ENCODE measurements around the gene MFSD6.
"Not testable (repeated sequence)": the region's sequence is repeated elsewhere in the genome, so short reads cannot be mapped to it uniquely, and the experiment has no call there.

MFSD6 gene

DNA sequence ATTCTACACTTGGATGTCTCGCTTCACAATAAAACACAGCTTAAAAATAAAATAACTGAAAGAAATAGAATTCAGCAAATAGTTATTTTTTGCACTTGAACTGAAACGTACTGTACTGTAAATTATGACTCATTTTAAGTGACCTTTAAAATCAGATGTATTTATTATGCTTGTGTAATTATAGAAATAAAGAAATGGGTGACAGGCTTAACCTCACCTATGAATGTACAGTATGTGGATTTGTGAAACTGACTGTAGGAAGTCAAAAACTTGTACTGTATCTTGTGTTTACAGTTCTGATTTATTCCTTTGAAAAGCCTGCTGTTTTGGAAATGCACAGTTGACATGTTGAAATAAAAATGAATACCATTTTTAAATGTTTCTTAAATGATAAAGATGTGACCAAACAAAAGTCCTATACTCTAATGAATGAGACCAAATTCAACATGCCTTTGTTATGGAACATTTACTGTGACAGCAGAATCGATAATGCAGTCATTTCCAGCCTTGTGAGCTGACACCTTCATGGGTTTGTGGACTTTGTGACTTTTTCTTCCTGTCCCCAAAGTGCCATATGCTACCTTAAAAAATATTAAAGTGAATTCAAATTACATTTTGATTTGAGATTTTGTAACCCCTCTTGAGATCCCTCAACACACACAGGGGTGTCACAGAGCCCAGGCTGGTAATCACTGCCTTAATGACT is 93.7 kb downstream of the MFSD6 start:
- DNase-seq (ENCODE audit: low read depth) = no peak

GRCh38 chr2:190503088-190503487 is 94.9 kb downstream of the MFSD6 start:
- DNase-seq (ENCODE audit: low read depth) = no peak

GRCh38 chr2:190504912-190505311 is 96.8 kb downstream of the MFSD6 start:
- DNase-seq (ENCODE audit: low read depth) = no peak

DNA sequence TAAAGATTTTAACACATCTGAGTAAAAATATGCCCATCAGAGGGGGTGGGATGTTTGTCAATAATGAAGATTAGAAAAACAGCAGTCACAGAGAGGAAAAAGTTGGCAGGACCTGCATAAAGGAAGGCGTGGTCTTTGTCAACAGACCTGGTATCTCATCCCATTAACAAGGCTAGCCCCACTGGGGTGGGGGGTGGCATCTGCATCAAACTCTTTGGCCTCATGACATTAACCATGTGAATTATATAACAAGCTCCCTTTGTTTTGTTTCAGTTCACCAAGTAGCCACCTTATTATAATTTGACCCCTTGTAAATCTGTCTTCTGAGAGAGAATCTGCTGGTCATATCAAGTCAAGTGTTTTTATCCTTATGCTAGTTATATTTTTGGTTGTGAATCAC is 97.5 kb downstream of the MFSD6 start:
- no peak for DNase-seq (ENCODE audit: low read depth)

- DNase-seq (ENCODE audit: low read depth) = no peak
Measured at GRCh38 chr2:190506666-190507065, 98.5 kb downstream of the MFSD6 start.

GRCh38 chr2:190507135-190507534 is 99.0 kb downstream of the MFSD6 start:
- no peak for DNase-seq (ENCODE audit: low read depth)

GRCh38 chr2:190509895-190510294 is 101.7 kb downstream of the MFSD6 start:
- DNase-seq (ENCODE audit: low read depth) = not testable (repeated sequence)

DNA sequence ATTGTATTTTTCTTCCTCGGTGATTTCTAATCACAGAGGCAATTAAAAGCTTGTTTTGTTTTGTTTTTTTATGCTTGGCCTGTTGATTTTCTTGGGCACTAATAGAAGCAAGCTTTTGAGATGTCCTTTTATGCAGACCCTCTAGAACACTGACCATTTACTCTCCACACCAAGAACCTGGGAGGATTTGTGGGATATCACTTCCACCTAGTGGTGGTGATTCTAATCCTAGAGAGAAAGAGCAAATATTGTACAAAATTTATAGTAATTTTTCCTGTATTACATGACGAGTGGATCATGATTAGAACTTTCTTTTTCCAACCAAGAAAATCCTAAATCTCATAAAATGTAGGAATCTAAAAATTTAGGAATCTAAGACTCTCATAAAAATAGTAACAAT is 102.9 kb downstream of the MFSD6 start:
- DNase-seq (ENCODE audit: low read depth) = no peak

DNA sequence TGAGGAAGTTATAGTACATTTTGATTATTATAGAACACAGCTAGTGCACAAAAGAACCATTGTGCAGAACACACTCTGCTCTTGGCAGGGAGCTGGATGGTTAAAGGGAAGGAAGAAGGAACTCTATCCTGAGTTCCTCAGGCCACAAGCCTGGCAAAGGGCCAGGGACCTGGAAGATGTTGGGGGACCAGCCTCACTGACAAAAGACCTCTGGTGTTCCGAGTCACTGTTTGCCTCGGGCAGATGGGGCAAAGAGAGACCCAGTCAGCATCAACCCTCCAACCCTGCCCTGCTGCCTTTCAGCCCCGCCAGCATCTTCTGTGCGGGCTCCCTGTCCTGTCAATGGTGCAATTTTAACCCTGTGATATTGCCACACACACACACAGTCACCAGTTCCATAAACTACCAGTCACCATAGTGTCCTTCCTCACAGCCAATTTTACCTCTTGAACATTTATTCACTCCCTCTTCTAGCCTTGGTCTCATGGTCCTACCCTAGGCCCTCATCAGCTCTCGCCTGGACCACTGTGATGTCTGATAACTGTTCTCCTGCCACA is 104.5 kb downstream of the MFSD6 start:
- DNase-seq (ENCODE audit: low read depth) = no peak

GRCh38 chr2:190513877-190514276 is 105.7 kb downstream of the MFSD6 start:
- DNase-seq (ENCODE audit: low read depth) = no peak

- no peak for DNase-seq (ENCODE audit: low read depth)
Measured at GRCh38 chr2:190514676-190515075, 106.5 kb downstream of the MFSD6 start.

GRCh38 chr2:190515687-190516086 is 107.5 kb downstream of the MFSD6 start:
- DNase-seq (ENCODE audit: low read depth) = no peak

DNA sequence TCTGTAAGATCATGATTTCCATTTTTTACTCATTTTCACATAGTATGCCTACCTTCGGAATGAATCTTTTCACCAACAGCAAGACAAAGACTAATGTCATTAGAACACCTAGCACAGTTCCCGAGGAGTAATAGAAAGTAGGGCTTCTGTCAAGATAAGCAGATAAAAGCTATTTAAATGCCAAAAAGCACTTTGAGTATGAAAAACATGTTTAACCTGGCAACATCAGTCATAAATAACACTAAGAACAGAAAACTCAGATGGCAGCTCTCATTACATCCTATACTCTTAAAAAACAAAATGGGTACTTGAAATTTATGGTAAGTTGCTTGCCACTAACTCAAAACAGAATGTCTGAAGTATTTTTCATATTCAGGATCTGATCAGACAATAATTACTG is 109.3 kb downstream of the MFSD6 start:
- DNase-seq (ENCODE audit: low read depth) = no peak

GRCh38 chr2:190519975-190520767 is 112.0 kb downstream of the MFSD6 start:
- no peak for DNase-seq (ENCODE audit: low read depth)

GRCh38 chr2:190524928-190525327 is 116.8 kb downstream of the MFSD6 start:
- no peak for DNase-seq (ENCODE audit: low read depth)

DNA sequence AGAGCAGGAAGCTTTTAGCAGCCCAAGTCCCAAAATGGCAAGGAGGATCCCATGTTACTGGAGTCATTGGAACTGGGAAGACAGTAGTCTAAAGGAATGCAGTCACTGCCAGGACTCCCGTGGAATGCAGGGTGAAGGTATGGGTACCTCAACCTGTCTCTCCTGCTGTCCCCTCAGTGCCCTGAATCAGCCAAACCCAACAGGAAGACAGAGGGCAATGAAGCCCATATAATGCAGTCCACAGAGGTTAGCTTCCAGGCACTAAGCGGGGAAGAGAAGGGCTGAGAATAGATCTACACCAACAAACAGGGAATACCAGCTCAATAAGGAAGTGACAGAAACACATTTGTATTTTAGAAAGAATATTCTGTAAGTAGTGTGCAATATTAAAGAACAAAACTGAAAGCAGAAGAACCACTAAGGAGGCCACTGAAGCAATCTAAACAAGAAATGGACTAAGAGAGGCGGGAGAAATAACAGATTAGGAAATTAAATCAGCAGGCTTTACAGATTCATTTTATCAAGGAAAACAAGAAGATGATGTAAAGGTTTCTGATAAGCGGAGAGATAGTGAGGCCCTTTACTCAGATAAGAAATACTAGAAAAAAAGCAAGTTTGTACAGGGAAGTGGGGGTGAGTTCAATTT is 118.1 kb downstream of the MFSD6 start:
- no peak for DNase-seq (ENCODE audit: low read depth)

DNA sequence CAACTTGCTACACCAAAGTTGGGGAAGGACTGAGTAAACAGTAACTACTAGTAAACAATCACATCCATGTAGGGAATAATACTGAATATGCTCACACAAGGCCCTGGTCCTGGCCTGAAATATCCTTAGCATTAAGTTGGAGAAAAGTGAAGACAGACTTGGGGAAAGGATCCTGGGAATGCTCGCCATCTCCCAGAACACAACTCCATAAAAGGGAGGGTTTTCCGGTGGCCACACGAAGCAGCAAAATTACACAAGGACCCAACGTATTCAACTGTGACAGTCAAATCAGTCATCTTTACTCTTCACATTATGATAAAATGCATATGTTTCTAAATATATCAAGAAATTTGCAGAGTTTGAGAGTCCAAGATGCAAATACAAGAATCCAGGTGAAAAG is 119.1 kb downstream of the MFSD6 start:
- no peak for DNase-seq (ENCODE audit: low read depth)

DNA sequence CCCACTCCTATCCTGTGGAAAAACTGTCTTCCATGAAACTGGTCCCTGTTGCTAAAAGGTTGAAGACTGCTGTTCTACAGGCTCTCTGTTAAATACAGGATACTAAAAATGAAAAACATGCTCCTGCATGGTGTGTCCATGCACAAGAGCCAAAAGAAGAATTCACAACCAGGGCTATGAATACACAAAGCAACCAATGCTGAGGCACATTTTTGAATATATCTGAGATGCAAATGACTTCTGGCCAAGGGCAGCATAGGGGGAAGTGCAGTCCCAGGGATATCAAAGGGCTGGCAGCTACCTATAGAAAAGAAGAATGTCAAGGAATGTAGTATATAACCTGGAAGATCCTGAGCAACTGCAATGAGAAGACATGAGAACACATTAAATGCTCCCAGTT is 119.8 kb downstream of the MFSD6 start:
- no peak for DNase-seq (ENCODE audit: low read depth)

DNA sequence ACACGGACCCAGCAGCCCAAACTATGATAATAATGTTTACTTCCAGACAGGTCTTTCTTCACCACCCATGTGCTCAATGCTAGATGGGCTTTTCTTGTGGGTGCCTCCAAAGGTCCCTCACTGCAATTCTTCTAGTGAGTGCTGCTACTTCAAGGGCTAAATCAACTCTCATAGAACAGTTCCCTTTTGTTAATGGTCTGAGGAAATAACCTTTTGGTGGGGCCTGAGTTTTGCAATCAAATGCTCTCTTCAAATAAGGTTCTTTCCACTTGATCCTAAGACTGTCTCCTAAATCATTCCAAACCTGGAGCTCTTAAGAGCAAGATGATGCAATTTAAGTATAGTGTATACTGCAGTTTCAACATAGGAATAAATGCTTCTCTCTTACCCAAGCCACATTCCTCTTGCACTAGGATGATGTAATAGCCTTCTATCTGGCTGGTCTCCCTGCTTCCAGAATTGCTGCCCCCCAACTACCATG is 120.4 kb downstream of the MFSD6 start:
- no peak for DNase-seq (ENCODE audit: low read depth)

DNA sequence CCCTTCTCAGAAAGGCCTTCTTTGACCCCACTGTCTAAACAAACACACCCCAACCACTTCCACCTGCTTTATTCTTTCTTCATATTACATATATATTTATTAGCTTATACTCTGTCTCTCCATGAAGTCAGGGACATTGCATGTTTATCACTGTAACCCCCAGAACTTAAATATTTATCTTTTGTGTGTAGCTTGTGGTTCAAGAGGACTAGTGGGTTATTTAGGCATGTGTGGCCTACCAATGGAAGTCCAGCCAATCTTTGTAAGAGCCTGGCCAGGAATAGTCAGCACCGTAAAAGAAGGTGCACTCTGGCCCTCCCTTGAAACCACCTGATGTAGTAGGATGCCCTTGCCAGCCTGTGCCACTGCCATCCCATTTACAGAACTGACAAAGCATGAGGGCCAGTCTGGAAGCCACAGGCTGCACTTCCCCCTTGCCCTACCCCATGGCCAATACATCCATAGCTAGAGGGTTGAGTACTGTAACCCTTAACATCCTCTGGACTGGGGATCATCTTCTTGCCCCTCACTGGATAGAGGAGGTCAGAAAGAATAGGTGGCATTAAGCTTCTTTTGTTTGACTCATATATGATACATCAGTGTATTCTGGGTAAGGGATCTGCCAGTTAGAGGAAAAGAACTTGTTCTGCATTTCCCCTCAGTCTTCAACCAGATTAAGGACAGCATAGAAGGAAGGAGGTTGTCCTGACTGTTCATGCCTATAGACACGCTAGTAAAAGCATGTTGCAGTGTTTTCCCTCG is 121.5 kb downstream of the MFSD6 start:
- DNase-seq (ENCODE audit: low read depth) = no peak

DNA sequence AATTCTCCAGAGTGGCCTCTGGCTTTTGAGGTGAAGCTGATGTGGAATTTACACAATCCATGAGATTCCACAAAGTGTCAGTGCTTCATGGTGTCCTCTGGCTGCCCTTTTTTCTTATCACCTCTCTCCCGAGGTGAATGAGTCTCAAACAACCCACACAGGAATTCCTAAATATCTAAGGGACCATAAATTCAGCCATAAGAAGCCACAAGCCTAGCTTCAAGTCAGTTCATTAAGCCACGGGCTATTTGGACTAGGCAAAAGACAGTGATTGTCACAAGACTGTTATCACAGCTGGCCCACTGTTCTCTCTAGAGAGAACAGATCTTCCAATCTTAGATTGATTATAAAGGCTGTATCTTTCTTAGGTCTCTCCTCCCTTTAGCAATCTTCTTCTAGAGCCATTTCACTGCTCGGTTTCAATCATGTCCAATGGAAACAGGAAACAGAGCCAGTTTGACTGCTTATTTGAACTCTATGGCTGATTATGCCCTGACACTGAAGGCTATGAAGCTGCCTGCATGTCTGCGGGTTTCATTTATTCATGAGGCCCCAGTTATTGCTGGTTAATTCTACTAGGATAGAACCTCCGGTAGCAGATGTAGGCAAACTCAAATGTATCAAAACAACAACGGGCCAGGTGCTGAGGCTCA is 122.2 kb downstream of the MFSD6 start:
- DNase-seq (ENCODE audit: low read depth) = no peak
